Measurements from ENCODE around the gene DUSP2.

Gene DUSP2

GRCh38 chr2:96145036-96145847 lies at the start of gene DUSP2:
TSS of gene DUSP2 (minus strand) at chr2:96145440. CDS start at chr2:96145354, 86 bp downstream.
- DNase-seq (ENCODE audit: low read depth) = peak; percentile 68

GRCh38 chr2:96191937-96192670 lies 46.9 kb upstream of the DUSP2 start:
- DNase-seq (ENCODE audit: low read depth) = no peak

GRCh38 chr2:96188821-96189526 lies 43.7 kb upstream of the DUSP2 start:
- peak; percentile 17 for DNase-seq (ENCODE audit: low read depth)

GRCh38 chr2:96186562-96186961 lies 41.3 kb upstream of the DUSP2 start:
- no peak for DNase-seq (ENCODE audit: low read depth)

- DNase-seq (ENCODE audit: low read depth) = no peak
These were observed 40.3 kb upstream of the DUSP2 start for GRCh38 chr2:96185516-96185915.

GRCh38 chr2:96184989-96185388 lies 39.7 kb upstream of the DUSP2 start:
- DNase-seq (ENCODE audit: low read depth) = no peak

GRCh38 chr2:96184188-96184587 lies 38.9 kb upstream of the DUSP2 start:
- no peak for DNase-seq (ENCODE audit: low read depth)

- DNase-seq (ENCODE audit: low read depth) = no peak
These were observed 36.3 kb upstream of the DUSP2 start for GRCh38 chr2:96181529-96181928.

GRCh38 chr2:96180521-96180920 lies 35.3 kb upstream of the DUSP2 start:
- no peak for DNase-seq (ENCODE audit: low read depth)

- no peak for DNase-seq (ENCODE audit: low read depth)
These were observed 34.8 kb upstream of the DUSP2 start for GRCh38 chr2:96180002-96180401.

- DNase-seq (ENCODE audit: low read depth) = no peak
These were observed 31.4 kb upstream of the DUSP2 start for GRCh38 chr2:96176661-96177060.

- DNase-seq (ENCODE audit: low read depth) = peak; percentile 76
These were observed 30.7 kb upstream of the DUSP2 start for GRCh38 chr2:96175951-96176350.

GRCh38 chr2:96174251-96175144 lies 29.3 kb upstream of the DUSP2 start:
- DNase-seq (ENCODE audit: low read depth) = peak; percentile 68

GRCh38 chr2:96171831-96172230 lies 26.6 kb upstream of the DUSP2 start:
- DNase-seq (ENCODE audit: low read depth) = no peak

- DNase-seq (ENCODE audit: low read depth) = no peak
These were observed 25.4 kb upstream of the DUSP2 start for GRCh38 chr2:96170626-96171025.

- DNase-seq (ENCODE audit: low read depth) = no peak
These were observed 24.7 kb upstream of the DUSP2 start for GRCh38 chr2:96169868-96170507.

- DNase-seq (ENCODE audit: low read depth) = no peak
These were observed 22.3 kb upstream of the DUSP2 start for GRCh38 chr2:96167407-96168013.

GRCh38 chr2:96164459-96165184 lies 19.4 kb upstream of the DUSP2 start:
- DNase-seq (ENCODE audit: low read depth) = no peak

- no peak for DNase-seq (ENCODE audit: low read depth)
These were observed 18.7 kb upstream of the DUSP2 start for GRCh38 chr2:96163768-96164429.

- no peak for DNase-seq (ENCODE audit: low read depth)
These were observed 18.2 kb upstream of the DUSP2 start for GRCh38 chr2:96163415-96163767.
